Medulla oblongata (tissue), 1 donor: ENCODE measurements around the gene GRAP2.
"Not testable (repeated sequence)": the region's sequence is repeated elsewhere in the genome, so short reads cannot be mapped to it uniquely, and the experiment has no call there.

Experiments used
- DNase-seq: peaks from one replicate; pipeline ENCODE4 v3.0.0-alpha.2; 2015; ENCODE audit errors: extremely low spot score

The GRAP2 gene

GRCh38 chr22:39900306-39901227 is at the start of gene GRAP2:
TSS of gene GRAP2 (plus strand) at chr22:39901084. CDS start at chr22:39947107, 46,023 bp downstream.
- no peak for DNase-seq

DNA sequence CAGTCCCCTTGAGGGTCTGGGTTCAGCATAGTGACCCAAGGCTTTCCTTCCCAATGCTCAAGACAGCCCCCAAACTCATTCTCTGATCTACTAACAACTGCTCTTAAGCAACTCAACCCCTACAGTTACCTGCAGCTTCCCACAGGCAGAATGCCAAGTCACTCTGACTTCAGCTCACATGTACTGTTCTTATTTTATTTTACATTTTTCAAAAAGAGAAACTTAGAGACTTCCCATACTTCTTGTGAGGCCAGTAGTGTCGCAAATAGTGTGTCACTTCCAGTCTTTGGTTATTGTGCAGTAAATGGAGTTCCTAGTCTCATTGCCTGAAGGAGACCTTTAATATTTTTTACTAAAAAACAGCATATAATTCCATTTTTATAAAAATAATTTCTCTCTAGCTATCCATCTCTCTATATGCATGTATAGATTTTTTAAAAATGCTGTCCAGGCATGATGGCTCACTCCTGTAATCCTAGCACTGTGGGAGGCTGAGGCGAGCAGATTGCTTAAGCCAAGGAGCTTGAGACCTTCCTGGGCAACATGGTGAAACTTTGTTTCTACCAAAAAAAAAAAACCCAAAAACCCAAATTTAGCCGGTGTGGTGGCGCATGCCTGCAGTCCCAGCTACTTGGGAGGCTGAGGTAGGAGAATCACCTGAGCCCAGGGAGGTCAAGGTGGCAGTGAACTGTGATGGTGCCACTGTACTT is 49.1 kb upstream of the GRAP2 start:
- DNase-seq: no peak

- no peak for DNase-seq
These were observed 48.1 kb upstream of the GRAP2 start for GRCh38 chr22:39852799-39853198.

- DNase-seq: no peak
These were observed 44.3 kb upstream of the GRAP2 start for GRCh38 chr22:39856588-39856987.

DNA sequence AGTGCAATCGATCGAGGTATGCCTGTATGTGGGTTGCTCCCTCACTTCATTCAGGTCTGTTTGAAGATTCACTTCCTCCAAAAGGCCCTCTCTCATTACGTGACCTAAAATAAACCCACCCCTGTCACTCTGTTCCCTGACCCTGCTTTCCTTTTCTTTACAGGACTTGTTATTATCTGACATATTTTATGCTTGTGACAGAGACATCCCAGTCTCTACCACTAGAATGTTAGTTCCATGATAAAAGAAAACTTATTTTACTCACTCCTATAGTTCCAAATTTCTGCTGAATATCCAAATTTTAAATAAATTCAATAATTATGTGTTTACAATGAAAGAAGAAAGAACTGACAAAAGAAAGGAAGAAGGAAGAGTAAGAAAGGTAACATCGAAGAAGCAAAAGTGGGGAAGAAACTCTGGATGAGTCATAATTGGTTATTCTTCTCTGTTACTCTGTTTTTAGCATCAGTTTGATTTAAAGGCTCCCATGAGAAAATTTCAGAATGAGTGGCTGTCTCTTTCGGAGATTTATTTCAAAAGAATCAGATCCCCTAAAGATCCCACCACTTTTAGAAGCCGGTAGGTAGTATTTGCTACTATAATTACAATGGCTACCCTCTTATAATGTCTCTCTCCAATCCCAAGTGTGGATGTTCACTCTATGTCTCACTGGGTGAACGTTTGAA is 40.8 kb upstream of the GRAP2 start:
- no peak for DNase-seq

DNA sequence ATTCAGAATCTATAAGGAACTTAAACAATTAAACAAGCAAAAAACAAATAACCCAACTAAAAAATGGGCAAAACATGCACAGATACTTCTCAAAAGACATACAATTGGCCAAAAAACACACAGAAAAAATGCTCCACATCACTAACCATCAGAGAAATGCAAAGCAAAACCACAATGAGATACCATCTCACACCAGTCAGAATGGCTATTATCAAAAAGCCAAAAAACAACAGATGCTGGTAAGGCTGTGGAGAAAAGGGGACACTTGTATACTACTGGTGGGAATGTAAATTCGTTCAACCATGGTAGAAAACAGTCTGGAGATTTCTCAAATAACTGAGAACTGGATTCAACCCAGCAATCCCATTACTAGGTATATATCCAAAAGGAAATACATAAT is 32.1 kb upstream of the GRAP2 start:
- DNase-seq: no peak

DNA sequence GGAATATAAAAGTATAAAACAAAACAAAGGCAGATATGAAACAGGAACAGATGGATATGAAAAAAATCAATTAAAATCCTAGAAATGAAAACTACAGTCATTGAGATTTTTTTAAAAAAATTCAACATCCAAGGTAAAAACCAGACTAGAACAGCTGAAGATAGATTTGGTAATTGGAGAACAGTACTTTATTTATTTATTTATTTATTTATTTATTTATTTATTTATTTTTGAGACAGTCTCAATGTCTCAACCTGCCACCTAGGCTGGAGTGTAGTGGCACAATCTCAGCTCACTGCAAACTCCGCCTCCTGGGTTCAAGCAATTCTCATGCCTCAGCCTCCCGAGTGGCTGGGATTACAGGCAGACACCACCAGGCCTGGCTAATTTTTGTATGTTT is 31.1 kb upstream of the GRAP2 start:
- not testable (repeated sequence) for DNase-seq

GRCh38 chr22:39871008-39871798 is 29.7 kb upstream of the GRAP2 start:
- no peak for DNase-seq

DNA sequence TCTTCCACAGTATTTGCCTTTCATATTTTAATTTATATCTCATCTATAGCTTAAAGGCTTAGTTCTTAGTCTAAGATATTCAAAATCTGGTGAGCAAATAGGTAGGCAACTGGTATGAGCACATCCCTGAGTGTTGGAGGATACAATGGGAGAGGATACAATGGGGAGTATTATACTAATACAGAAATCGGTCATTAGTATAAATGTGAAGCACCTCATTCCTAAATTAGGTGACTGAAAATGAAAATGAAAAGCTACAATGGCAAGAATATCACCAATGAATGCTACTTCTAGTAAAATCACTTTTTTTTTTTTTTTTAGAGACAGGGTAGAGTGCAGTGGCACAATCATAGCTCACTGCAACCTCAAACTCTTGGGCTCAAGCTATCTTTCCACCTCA is 28.3 kb upstream of the GRAP2 start:
- DNase-seq: no peak

GRCh38 chr22:39873965-39874364 is 26.9 kb upstream of the GRAP2 start:
- no peak for DNase-seq

- DNase-seq: not testable (repeated sequence)
These were observed 25.6 kb upstream of the GRAP2 start for GRCh38 chr22:39875176-39875885.

DNA sequence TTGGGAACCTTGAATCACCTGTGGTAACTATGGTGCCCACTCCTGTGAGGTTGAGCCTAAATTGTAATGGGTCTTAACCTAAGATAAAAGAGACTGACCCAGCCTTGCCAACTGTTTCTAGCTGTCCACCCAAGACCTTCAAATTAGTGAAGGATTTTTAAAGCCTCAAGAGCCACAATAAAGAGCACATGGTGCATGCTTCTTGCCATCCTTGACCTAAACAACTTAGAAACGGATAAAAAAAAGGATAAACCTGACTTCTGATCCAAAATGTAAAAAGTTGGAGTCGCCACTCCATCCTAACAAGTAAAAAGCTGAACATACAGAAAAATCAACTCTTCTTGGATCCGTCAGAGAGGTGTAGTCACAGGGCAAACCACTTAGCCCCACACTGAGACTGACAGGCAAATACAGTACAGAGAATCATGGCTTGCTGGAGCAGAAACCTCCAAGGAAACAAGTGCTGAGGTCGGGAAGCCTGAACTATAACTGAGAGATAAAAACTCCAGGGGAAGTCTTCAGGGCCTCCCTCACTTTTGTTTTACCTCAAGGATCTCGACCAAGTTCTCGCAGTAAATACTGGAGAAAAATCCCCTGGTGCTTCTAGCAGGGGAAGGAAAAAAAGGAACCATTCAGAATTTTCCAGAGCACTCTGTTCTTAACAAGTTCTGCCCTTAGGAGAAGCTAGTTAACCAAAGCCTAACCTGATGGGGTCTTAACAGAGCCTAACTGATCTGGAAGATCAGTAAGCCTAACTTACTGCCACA is 23.6 kb upstream of the GRAP2 start:
- no peak for DNase-seq

DNA sequence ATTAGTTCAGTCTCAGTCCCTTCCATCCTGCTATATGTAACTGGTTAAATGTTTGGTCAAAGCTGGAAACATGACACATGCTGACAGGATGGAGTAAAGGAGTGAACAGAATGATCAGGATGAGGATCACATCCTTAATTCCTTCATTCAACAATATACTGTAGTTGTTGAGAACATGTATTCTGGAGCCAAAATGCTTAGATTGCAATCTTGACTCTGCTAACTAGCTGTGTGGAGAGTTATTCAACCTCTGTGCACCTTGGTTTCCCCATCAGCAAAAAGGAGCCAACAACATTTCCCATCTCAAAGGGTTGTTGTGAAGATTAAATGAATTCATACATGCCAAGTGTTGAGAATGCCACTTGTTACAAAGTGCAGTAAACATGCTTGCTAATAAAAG is 20.2 kb upstream of the GRAP2 start:
- DNase-seq: no peak

DNA sequence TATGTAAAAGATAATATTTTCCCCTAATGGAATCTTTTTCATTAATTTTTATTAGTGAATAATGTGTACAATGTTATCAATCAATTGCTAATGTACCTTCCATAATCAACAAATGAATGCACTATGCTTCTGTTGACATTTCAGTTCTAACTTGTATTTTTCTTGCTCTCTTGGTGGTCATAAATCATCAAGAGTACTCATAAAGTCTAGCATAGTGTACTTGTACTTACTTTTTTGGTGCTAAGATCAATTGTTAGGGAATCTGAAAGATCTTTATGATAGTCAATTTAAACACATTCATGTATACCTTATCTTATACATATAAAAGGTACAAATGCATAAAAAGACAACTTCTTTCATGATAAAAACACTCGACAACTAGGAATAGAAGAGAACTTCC is 17.8 kb upstream of the GRAP2 start:
- no peak for DNase-seq

- not testable (repeated sequence) for DNase-seq
These were observed 11.0 kb upstream of the GRAP2 start for GRCh38 chr22:39889924-39890323.

- DNase-seq: no peak
These were observed 7.4 kb upstream of the GRAP2 start, which contains the start of gene ENTHD1 for GRCh38 chr22:39893526-39893925. TSS of gene ENTHD1 (minus strand) at chr22:39893760. CDS start at chr22:39887748, 6,012 bp downstream.

DNA sequence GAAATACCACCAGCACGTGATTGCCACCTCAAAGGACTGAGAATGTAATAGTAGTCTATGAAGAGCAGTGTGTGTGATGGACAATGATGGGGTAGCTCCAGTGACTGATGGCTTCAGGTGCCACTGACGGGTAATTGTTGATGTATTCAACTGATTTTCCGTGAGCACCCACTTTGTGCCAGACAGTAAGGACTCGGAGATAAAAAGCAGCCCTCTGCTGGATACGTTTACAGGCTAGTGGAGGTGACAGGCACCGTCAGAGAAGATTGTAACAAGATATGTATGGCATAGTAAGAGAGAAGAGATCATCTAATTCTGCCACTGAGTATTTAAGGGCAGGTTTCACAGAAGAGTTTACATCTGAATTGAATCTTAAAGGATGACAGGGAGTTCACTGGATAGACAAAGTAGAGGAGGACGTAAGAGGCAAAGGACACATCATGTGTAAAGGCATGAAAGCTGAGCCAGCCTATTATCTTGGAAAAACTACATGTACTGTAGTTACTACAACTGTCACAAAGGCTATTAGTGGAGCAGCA is 6.3 kb upstream of the GRAP2 start:
- no peak for DNase-seq

GRCh38 chr22:39895682-39896081 is 5.2 kb upstream of the GRAP2 start:
- DNase-seq: no peak

DNA sequence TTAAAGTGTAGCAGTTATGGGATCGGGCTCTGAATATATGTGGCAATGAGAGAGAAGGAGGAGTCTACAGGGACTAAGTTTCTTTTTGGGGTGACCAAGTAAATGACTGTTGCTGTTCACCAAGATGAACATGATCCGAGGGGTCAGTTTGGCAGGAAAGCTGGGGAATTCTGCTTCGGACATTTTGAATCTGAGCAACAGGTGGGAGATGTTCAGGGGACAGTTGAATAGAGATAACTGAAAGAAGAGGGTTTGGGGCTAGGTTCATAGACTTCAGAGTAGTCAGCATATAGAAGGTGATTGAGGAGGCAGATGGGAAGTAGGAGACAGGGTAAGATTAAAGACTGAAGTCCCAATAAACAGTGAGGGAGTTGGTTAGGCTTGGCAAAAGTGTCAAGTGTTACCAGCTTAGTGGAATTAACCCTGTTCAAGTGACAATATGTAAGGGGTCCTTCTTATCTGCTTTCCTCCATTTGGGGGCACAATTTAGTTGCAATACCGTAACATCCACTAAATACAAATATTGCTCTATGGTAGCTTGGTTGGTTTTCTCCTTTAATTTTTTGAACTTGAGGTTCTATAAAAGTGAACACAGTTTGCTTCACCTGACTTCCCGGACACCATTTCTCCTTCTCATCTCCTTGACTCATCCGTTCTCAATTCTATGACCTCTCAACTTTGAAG is 4.4 kb upstream of the GRAP2 start:
- DNase-seq: no peak
